HG02938 (cell line): Measurements from ENCODE around the gene CTTN.

Source experiments
- ATAC-seq: cut with Tn5 transposase; IDR thresholded peaks from one replicate; pipeline ENCODE4 v1.9.1; 2021; ENCODE audit warnings: mild to moderate bottlenecking, moderate library complexity; ENCODE audit not compliant: unreplicated experiment

The CTTN gene

DNA sequence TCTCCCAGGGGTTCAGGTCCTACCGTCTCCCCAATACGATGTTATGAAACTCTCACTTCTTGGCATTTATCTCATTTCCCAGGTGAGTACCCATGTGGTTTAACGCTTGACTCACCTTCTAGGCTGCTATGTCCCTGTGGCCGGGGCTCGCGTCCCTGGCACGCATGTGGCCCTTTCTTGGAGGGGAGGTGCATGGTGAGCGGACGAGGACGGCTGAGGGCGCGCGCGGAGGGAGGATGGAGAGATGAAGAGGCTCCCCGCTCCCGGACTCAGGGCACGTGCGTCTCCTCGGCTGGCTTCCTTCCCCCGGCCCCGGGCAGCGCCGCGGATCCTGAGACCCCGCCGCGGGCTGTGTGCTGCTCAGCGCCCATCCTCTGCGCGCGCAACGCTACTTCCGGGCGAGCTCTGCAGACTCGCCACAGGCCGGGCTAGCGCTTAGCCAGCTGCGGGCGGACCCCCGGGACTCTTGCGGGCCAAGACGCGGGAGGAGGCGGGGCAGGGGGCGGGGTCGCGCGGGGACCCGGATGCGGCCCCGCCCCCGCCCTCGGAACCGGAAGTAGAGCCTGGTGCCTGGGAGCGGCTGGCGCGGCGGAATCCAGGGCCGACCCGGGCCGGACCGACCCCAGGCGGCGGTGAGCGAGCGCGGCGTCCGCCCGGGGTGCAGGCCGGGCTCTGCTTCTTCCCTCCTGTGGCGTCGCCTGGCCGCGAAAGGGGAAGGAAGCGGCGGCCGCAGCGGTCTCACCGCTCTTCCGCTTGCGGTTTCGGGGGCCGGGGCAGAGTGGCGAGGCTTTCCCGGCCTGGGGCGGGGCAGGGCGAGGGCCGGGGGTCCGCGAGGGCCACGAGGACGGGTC lies at the start of gene CTTN:
Gene CTTN, plus strand, starts transcription at position 547 of the 851 bp plus-strand sequence. CDS start 8,769 bp downstream, outside the sequence.
- no peak for ATAC-seq

DNA sequence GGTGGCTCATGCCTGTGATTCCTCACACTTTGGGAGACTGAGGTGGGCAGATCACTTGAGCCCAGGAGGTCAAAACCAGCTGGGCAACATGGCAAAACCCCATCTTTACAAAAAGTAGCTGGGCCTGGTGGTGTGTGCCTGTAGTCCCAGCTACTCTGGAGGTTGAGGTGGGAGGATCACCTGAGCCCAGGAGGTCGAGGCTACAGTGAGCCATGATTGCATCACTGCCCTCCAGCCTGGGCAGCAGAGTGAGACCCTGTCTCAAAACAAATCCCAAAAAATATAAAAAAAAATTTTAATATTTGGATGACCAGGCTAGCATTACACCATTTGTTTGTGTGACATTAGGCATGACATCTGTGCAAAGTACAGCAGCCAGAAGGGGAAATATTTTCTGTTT lies 49.7 kb upstream of the CTTN start:
- ATAC-seq, result no peak

DNA sequence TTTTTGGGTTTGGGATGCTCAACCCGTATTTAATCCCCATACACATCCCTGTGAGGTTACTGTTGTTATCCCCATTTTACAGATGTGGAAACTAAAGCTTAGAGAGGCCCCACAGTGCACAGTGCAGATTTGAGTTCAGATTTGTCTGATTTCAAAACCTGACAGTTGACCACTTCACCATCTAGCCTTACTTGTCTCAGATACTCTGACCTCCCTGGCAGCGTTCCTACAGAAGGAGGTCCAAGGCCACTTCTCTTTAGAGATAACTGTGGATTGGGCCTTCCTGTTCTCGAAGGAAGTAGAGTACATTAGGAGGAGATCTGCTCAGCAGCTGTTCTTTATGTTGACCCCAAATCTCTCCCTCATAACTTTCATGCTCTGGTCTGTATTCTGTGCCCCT lies 46.7 kb upstream of the CTTN start:
- ATAC-seq, result no peak

DNA sequence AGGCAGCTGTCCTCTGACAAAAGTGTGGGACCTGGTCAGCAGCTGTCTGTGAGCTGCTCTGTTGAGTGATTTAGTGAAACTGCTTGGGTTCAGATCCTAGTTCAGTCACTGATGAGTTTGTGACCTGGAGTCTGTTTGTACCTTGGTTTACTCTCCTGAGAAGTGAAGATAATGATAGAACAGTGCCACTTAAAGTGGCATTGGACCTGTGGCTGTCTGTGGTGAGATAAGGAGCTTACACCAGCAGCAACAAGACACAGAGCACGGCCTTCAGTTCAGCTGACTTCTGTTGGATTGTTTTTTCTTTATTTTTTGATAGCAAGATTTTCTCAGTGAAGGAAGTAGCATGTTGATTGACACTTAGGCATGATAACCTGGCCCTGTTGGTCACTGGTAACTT lies 46.2 kb upstream of the CTTN start:
- ATAC-seq, result no peak

DNA sequence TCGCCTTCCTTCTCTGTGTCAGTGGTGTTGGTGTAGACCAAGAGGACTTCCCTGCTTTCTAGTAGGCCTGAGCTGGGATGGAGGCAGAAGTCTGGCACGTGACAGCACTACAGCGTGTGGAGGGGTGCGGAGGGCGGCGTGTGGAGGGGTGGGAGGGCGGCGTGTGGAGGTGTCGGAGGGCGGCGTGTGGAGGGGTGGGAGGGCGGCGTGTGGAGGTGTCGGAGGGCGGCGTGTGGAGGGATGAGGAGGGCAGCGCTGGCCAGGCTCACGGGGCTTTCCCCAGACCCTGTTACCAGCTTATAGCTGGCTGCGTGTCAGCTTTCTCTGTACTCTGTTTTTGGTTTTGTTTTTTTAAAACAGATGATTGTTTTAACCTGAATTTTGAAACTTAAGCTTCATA lies 45.7 kb upstream of the CTTN start:
- no peak for ATAC-seq

DNA sequence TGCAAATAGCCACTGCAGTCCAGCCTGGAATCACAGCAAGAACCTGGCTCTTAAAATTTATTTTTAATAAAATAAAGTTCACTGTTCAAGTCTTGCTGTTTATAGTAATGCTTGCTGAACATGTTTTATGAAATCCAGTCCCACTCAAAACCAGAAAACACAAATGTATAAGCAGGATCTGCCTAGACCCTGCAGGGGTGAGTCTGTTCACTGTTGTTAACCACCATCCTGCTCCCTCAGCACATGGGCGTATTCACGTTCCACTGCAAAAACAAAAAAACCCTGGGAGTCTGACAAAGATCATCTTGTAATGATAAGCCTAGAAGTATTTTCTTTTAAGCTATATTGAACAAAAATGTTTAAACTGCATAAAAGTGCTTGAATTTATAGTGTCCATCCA lies 45.0 kb upstream of the CTTN start:
- ATAC-seq, result no peak

DNA sequence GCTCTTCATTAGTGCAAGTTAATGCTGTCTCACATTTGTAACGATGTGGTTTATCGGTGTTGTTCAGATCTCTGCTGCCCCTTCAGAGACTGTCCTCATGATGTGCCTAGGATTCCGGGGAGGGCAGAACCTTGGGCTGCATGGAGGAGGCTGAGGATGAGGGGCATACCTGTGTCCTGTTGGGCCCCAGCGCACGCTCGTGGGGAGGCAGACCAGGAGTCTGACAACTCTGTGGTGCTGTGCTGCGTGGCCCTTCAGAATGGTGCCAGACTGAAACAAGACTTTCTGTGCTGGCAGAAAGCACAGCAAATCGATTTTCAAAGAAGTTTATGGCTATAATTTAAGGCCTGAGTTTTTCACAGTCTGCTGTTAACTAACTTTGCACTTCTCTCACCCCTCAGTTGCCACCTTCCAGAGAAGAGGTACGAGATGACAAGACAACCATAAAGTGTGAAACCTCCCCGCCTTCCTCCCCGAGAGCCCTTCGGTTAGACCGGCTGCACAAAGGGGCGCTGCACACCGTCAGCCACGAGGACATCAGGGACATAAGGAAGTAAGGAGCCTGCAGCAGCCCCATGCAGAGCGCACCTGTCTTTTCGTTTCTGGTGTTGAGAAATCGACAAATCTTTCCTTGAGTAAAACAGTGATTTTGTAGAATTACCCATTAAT lies 44.3 kb upstream of the CTTN start:
- ATAC-seq, result no peak

DNA sequence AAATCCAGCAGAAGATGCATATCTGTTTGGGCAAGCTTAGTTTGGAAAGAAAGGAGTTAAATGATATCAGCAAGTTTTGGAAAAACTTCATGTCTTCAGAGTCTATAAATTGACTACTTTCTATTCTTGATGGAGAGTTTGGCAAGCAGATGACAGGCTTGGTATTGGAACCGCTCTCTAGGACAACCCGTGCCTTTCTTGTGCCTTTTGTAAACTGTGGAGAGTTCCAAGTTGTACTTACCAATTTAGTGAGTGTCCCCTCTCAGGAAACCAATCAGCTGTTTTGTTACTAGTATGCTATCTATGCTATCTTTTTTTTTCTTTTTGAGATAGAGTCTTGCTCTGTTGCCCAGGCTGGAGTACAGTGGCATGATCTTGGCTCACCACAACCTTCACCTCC lies 43.7 kb upstream of the CTTN start:
- ATAC-seq, result no peak

DNA sequence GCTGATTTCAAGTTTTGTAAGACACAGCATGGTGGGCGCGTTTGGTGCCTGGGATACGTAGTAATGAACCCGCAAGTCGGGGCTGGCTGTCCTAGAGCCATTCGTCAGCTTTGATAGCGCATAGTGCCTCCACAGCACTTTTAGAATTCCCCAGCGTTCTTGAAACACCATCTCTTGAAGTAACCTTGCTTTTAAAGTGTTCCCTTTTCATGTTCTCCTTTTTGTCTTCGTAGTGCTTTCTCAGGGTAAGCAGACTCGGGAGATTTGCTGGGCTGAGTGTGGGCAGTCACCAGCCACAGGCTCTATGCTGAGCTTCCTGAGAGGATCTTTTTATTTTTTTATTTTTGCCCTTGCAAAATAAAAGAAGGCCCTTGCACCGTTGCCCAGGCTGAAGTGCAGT lies 39.6 kb upstream of the CTTN start:
- ATAC-seq, result no peak

DNA sequence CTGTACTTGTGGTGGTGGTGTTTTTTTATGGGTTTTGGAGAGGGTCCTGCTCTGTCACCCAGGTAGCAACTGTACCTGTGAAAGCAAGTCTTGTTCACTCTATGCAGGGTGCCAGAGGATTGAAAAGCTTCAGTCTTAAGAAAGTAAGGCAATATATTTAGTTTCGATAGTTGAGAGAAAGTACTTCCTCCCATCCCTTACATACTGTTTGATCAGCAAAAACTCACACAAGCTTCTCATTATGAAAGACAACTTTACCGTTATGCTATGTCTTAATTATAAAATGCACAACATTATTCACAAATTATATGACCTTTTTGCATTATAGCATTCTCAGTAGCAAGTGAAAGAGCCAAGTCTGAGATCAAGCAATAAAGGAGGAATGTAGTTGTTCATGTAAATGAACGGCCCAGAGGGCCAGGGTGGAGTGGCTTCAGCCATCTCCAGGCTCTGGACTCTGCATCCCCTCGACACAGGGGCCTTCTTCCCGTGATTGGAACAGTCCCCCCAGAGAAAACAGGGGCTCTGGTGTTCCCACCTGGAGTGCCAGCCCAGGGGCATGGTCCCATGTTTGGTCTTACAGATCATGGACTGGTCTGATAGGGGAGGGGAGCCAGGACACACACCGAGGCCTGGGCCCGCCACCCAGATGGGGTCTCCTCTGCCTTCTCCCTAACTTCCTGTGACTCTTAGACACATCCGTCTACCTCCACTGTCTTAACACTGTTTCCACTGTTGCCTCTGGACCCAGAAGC lies 38.7 kb upstream of the CTTN start:
- ATAC-seq, result no peak

DNA sequence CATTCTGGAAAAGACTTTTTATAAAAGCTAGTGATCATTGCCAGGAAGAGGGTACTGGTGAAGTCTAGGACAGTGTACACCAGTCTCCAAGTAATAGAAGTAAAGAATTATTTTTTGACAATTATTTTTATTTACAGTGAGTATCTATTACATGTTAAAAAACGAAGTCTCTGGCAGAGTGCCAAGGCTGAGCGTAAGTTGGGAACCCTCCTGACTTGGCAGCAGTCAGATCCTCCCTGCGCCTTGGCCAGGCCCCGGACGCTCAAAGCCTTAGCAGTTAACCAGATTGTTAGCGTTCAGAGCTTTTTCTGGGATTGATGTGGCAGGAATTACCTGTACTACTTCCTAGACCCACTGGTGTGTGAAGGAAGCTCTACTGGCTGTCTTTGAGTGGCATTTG lies 38.1 kb upstream of the CTTN start:
- no peak for ATAC-seq

DNA sequence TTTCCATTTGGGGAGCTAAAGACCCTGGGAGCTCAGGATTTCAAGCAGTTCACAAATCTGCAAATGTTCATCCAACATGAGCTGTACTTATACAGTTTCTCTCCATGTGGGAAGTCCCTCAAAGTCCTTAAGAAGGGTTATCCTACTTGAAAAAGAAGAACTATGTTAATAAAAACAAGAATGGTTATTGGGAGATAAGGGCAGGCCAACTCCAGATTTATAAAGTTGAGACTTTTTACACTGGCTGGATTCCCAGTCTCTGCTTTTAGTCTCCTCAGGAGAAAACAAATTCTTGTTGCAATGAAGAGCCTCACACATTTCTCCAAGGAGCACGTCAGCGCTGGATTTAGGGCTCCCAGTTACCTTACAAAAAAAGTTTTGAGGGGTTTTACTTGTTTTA lies 34.2 kb upstream of the CTTN start:
- ATAC-seq, result no peak

DNA sequence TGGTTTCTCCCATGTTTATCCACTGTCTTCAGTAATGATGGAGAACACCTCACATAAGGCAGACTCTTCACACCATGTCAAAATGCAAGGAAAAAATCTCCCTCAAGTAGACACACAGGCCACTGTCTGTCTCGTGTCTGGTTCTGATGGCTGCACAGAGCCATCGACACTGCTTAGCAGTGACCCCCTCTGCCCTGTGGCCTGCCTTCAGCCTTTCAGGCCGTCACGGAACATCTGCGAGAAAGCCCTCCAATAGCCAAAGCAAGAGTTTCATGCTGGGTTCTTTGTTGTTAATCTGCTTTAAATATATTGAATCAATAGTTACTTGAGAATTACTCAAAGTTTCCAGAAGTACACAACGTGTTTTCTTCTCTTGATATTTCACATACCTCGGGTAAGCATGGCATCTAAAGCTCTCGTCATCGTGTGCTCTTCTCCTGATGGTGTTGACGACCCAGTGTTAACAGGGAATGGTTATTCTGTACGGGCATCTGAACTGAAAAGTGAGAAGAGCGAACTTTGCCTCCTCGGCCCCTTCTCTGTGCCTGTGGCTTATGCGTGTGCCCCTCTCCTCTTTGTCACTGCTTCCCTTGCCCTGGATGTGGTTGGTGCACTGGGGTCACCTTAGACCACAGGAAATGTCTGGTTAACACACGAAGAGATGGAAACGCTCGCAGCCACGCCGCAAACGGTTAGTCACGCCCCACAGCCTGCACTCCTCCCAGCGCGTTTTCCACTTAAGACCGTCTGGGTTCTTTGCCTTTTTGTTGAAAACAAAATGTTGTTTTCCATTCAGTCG lies 33.4 kb upstream of the CTTN start:
- ATAC-seq, result no peak

DNA sequence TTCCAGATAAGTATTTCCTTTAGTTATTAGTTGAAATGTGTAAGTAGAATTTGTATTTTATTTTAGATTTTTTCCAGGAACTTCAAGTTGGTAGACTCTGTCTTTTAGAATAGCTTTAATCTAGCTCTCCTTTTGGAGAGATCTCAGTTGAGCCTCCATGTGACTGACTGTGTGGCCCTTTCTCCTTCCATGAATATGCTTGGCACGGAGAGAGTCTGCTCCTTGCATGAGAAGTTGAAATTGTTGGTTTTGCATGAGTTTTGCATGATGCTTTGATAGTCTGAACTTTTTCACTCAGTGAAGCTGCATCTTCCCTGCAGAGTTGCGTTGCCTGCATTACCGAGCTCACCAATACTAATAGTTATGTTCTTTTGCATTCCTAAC lies 32.8 kb upstream of the CTTN start:
- no peak for ATAC-seq

DNA sequence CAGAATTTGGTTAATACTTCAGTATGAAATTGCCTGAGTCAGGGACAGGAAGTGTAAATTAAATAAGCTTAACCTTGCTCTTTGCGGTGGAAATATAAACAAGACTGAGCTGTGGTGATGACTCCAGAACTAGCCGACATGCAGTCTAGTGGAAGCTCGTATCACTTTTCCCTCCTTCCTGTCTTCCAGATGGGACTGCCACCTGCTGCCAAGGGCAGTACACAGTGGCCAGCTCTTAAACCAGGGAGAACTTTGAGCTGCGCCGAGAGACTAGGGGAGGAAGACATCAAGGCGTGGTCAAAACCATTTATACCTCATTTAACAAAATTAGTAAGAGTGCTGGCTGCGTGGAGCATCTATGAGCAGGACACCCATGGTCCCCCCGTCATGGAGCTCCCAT lies 31.3 kb upstream of the CTTN start:
- no peak for ATAC-seq

DNA sequence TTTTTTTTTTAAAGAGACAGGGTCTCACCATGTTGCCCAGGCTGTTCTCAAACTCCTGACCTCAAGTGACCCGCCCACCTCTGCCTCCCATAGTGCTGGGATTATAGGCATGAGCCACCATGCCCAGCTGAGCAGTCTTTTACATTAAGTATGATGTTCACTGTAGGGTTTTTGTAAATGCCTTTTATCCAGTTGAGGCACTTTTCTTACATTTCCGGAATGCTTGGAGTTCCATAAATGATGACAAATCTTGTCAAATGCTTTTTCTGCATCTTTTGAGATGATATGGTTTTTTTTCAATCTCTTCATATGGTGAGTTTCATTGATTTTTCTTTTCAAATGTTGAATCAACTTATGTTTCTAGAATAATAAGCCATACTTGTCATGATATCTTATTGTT lies 29.4 kb upstream of the CTTN start:
- ATAC-seq, result no peak

DNA sequence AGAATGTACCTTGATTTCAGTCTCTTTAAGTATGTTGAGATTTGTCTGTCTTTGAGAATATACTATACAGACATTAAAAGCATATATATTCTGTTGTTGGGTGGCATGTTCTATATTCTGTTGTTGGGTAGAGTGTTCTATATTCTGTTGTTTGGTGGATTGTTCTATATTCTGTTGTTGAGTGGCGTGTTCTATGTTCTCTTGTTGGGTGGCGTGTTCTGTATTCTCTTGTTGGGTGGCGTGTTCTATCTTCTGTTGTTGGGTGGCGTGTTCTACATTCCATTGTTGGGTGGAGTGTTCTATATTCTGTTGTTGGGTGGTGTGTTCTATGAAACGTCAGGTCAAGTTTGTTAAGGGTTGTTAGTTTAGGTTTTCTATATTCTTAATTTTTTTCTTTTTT lies 27.1 kb upstream of the CTTN start:
- ATAC-seq, result no peak

DNA sequence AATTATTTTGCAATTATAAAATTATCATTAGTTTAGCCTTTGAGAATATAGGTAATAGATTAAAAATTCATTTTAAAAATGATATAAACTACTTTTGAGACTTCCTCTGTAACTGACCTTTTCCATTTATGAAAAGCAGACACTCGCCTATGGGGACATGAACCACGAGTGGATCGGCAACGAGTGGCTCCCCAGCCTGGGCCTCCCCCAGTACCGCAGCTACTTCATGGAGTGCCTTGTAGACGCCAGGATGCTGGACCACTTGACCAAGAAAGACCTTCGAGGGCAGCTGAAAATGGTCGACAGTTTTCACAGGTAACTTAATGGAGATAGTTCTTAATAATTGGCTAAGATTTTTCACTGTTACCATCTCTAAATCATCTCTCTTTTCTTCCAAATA lies 26.3 kb upstream of the CTTN start:
- ATAC-seq, result no peak

DNA sequence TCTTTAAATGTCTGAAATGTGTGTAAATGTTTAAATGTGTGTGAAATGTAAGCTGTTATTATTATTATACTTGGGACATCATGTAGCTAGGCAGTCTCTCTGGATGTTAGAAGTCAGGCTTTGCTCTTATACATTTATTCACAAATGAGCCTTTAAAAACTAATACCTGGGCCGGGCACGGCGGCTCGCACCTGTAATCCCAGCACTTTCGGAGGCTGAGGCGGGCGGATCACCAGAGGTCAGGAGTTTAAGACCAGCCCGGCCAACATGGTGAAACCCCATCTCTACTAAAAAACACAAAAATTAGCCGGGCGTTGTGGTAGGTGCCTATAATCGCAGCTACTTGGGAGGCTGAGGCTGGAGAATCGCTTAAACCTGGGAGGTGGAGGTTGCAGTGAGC lies 21.7 kb upstream of the CTTN start:
- no peak for ATAC-seq

DNA sequence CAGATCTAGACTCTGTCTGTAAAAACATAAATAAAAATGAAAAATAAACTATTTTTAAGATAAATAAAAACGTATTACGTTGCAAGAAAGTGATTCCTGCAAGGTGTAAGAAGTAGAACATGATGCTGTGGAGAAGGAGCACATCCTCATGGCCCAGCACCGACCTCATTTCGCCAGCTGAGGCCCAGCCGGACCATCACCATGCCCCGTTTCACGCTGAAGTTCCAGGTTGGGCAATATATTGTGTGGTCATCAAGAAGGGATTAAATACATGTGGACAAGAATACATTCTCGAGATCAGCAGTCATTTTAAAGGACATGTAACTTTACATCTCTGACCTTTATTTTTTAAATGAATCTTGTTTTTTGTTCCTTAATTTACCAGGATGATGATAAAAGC lies 20.7 kb upstream of the CTTN start:
- ATAC-seq, result no peak

DNA sequence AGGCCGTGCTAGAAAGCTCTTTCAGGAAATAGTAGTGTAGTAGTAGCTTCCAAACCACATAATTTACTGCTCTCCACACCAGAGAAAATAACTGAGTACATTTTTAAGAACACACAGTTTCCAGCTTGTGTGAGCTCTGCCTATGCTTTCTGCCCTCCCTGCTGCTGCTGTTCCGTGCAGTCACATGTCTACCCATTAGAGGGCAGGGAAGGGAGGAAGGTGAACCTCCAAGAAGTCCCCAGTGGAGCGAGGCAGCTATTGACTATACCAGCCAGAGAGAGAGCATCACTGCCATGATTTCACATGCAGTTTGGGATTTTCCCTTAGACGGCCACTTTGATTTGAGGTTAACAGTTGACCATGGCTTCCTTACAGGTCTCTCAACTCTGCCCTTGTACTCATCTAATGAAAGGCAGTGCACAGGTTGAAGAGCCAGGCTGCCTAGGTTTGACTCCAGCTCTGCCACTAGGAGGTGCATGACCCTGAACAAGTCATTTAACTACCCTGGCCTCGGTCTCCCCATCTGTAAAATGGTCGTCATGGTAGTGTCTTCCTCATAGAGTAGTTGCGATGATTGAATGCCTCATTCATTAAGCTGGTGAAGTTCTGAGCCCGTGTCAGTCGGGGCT lies 19.7 kb upstream of the CTTN start:
- ATAC-seq, result no peak
